ENCODE measurements around the gene DCC. TPM values are rescaled to one million over a fixed set of nuclear protein-coding genes. Genes with fewer than 3 reads are reported as not detected.

The DCC gene
- total and polyA plus RNA-seq, 2 experiments from 2014 or later: 0.53 to 0.73 TPM

DNA sequence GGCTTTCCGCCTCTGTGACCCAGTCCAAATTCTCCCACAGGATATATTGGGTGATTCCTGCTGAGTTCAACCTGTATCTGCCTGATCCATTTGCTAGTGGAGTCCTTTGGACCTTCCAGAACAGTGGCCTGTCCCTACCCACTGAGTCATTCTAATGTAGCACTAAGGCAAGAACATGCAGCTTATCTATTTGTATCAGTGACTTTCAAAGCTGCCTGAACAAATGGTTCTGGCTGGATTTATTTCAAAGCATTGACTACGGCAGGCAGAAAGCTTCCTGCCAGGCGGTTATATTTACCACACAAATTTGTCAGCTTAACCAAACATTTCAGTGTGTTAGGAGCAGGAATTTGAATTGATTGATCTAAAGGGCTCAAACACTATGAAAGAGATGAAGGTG is 613.4 kb downstream of the DCC start:
- Histone ChIP-seq H3K36me3 (ENCODE audit: insufficient read depth) (no peaks in the 10 kb centered on the region), H3K9me2 (ENCODE audit: insufficient read depth) (no peaks in the 10 kb centered on the region), H3K4me1 (ENCODE audit: insufficient read depth) (no peaks in the 10 kb centered on the region), H2AFZ (peak overlapping the region; percentile 45; the same call in 1 of the 2 replicates), H3K4me2 (no peak overlapping the region), H3K79me2 (replicated peaks; ENCODE audit: insufficient read depth) (no peaks in the 10 kb centered on the region), H3F3A (replicated peaks; ENCODE audit: low read depth) (no peaks in the 10 kb centered on the region), H4K20me1 (replicated peaks; ENCODE audit: insufficient read depth) (no peaks in the 10 kb centered on the region), H3K4me3 (no peak overlapping the region), H3K27me3 (ENCODE audit: insufficient read depth) (no peaks in the 10 kb centered on the region), H3K27ac (ENCODE audit: low read depth) (no peak overlapping the region)
- H3K27ac Mint-ChIP-seq: no peak overlapping the region
- no peak overlapping the region for H3K4me3 Mint-ChIP-seq
- ATAC-seq: no peak
- no peaks in the 10 kb centered on the region for H3K36me3 Mint-ChIP-seq (ENCODE audit: low read depth)
- H3K9me3 Mint-ChIP-seq: no peaks in the 10 kb centered on the region
- DNase-seq (ENCODE audit: low spot score): no peak
- TF ChIP-seq, protein P1, sequence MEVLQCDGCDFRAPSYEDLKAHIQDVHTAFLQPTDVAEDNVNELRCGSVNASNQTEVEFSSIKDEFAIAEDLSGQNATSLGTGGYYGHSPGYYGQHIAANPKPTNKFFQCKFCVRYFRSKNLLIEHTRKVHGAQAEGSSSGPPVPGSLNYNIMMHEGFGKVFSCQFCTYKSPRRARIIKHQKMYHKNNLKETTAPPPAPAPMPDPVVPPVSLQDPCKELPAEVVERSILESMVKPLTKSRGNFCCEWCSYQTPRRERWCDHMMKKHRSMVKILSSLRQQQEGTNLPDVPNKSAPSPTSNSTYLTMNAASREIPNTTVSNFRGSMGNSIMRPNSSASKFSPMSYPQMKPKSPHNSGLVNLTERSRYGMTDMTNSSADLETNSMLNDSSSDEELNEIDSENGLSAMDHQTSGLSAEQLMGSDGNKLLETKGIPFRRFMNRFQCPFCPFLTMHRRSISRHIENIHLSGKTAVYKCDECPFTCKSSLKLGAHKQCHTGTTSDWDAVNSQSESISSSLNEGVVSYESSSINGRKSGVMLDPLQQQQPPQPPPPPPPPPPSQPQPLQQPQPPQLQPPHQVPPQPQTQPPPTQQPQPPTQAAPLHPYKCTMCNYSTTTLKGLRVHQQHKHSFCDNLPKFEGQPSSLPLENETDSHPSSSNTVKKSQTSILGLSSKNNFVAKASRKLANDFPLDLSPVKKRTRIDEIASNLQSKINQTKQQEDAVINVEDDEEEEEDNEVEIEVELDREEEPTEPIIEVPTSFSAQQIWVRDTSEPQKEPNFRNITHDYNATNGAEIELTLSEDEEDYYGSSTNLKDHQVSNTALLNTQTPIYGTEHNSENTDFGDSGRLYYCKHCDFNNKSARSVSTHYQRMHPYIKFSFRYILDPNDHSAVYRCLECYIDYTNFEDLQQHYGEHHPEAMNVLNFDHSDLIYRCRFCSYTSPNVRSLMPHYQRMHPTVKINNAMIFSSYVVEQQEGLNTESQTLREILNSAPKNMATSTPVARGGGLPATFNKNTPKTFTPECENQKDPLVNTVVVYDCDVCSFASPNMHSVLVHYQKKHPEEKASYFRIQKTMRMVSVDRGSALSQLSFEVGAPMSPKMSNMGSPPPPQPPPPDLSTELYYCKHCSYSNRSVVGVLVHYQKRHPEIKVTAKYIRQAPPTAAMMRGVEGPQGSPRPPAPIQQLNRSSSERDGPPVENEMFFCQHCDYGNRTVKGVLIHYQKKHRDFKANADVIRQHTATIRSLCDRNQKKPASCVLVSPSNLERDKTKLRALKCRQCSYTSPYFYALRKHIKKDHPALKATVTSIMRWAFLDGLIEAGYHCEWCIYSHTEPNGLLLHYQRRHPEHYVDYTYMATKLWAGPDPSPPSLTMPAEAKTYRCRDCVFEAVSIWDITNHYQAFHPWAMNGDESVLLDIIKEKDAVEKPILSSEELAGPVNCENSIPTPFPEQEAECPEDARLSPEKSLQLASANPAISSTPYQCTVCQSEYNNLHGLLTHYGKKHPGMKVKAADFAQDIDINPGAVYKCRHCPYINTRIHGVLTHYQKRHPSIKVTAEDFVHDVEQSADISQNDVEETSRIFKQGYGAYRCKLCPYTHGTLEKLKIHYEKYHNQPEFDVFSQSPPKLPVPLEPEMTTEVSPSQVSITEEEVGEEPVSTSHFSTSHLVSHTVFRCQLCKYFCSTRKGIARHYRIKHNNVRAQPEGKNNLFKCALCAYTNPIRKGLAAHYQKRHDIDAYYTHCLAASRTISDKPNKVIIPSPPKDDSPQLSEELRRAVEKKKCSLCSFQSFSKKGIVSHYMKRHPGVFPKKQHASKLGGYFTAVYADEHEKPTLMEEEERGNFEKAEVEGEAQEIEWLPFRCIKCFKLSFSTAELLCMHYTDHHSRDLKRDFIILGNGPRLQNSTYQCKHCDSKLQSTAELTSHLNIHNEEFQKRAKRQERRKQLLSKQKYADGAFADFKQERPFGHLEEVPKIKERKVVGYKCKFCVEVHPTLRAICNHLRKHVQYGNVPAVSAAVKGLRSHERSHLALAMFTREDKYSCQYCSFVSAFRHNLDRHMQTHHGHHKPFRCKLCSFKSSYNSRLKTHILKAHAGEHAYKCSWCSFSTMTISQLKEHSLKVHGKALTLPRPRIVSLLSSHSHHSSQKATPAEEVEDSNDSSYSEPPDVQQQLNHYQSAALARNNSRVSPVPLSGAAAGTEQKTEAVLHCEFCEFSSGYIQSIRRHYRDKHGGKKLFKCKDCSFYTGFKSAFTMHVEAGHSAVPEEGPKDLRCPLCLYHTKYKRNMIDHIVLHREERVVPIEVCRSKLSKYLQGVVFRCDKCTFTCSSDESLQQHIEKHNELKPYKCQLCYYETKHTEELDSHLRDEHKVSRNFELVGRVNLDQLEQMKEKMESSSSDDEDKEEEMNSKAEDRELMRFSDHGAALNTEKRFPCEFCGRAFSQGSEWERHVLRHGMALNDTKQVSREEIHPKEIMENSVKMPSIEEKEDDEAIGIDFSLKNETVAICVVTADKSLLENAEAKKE (CRISPR knock-in tag; IDR thresholded peaks at IDR 0.05): no peak
- TF ChIP-seq EZH2phosphoT487 (IDR thresholded peaks at IDR 0.05; ENCODE audit: unreplicated experiment): no peak
- TF ChIP-seq JUNB (IDR thresholded peaks at IDR 0.05; ENCODE audit: unreplicated experiment): no peak
- TF ChIP-seq CREB1 (CRISPR knock-in tag; IDR thresholded peaks at IDR 0.05; ENCODE audit: low read depth): no peak
- no peak for TF ChIP-seq ZNF114 (CRISPR knock-in tag; IDR thresholded peaks at IDR 0.05)
- TF ChIP-seq, protein P2, sequence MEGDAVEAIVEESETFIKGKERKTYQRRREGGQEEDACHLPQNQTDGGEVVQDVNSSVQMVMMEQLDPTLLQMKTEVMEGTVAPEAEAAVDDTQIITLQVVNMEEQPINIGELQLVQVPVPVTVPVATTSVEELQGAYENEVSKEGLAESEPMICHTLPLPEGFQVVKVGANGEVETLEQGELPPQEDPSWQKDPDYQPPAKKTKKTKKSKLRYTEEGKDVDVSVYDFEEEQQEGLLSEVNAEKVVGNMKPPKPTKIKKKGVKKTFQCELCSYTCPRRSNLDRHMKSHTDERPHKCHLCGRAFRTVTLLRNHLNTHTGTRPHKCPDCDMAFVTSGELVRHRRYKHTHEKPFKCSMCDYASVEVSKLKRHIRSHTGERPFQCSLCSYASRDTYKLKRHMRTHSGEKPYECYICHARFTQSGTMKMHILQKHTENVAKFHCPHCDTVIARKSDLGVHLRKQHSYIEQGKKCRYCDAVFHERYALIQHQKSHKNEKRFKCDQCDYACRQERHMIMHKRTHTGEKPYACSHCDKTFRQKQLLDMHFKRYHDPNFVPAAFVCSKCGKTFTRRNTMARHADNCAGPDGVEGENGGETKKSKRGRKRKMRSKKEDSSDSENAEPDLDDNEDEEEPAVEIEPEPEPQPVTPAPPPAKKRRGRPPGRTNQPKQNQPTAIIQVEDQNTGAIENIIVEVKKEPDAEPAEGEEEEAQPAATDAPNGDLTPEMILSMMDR (conservative IDR thresholded peaks at IDR 0.05; ENCODE audit: low read depth in 2 of 2): no peak
- TF ChIP-seq ZNF331 (CRISPR knock-in tag; IDR thresholded peaks at IDR 0.05; ENCODE audit: low read depth): no peak
- no peak for TF ChIP-seq NANOG (IDR thresholded peaks at IDR 0.05; ENCODE audit: borderline replicate concordance)
- TF ChIP-seq, protein P3, sequence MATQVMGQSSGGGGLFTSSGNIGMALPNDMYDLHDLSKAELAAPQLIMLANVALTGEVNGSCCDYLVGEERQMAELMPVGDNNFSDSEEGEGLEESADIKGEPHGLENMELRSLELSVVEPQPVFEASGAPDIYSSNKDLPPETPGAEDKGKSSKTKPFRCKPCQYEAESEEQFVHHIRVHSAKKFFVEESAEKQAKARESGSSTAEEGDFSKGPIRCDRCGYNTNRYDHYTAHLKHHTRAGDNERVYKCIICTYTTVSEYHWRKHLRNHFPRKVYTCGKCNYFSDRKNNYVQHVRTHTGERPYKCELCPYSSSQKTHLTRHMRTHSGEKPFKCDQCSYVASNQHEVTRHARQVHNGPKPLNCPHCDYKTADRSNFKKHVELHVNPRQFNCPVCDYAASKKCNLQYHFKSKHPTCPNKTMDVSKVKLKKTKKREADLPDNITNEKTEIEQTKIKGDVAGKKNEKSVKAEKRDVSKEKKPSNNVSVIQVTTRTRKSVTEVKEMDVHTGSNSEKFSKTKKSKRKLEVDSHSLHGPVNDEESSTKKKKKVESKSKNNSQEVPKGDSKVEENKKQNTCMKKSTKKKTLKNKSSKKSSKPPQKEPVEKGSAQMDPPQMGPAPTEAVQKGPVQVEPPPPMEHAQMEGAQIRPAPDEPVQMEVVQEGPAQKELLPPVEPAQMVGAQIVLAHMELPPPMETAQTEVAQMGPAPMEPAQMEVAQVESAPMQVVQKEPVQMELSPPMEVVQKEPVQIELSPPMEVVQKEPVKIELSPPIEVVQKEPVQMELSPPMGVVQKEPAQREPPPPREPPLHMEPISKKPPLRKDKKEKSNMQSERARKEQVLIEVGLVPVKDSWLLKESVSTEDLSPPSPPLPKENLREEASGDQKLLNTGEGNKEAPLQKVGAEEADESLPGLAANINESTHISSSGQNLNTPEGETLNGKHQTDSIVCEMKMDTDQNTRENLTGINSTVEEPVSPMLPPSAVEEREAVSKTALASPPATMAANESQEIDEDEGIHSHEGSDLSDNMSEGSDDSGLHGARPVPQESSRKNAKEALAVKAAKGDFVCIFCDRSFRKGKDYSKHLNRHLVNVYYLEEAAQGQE (IDR thresholded peaks at IDR 0.05; ENCODE audit: unreplicated experiment): no peak
- TF ChIP-seq POLR2AphosphoS5 (IDR thresholded peaks at IDR 0.05; ENCODE audit: low read depth): no peak
- TF ChIP-seq, protein P4, sequence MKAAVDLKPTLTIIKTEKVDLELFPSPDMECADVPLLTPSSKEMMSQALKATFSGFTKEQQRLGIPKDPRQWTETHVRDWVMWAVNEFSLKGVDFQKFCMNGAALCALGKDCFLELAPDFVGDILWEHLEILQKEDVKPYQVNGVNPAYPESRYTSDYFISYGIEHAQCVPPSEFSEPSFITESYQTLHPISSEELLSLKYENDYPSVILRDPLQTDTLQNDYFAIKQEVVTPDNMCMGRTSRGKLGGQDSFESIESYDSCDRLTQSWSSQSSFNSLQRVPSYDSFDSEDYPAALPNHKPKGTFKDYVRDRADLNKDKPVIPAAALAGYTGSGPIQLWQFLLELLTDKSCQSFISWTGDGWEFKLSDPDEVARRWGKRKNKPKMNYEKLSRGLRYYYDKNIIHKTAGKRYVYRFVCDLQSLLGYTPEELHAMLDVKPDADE (IDR thresholded peaks at IDR 0.05): no peak
- TF ChIP-seq STAT1 (IDR thresholded peaks at IDR 0.05; ENCODE audit: unreplicated experiment): no peak
- TF ChIP-seq EZH2 (IDR thresholded peaks at IDR 0.05; ENCODE audit: low read depth, unreplicated experiment): no peak
- peaks cover 2% of the 10 kb centered on the region for H3K27me3 Mint-ChIP-seq (ENCODE audit: insufficient read depth, low read depth, poor library complexity)
- H3K4me1 Mint-ChIP-seq: no peaks in the 10 kb centered on the region

Data from GM23338 (cell line).